Measurements from ENCODE around the gene HOXD9. TPM values are rescaled to one million over a fixed set of nuclear protein-coding genes. Genes with fewer than 3 reads are reported as not detected.

HOXD9 gene
- total RNA-seq, 1 experiment from 2014 or later: not detected

DNA sequence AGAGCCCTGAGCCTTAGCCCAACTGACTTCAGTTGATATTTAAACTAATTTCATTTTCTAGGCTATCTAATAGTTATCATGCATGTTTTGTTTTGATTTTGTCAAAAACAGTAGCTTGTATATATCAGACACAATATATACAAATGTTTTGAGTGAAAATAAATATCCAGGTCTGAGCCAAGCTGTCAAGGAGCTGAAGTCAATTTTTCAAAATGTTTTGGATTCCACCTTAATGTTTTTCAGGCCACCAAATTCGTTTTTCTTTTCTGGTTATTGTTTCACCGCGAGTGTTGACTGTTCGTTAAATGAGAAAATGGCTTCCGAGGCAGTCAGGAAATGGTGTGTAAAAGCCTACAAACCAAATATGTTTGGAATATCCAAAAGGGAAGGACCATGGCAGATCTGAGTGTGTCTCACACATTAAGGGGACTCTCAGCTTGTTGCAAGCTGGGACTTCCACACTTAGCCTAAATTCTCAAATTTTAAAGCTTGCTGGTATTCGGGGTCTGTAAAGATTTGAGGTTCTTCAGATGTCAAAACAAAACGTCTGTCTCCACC is 20.1 kb upstream of the HOXD9 start:
- CTCF ChIA-PET: no interaction called here
- no peak for DNase-seq (ENCODE audit: low spot score)
- H3K27ac Mint-ChIP-seq: no peak overlapping the region

DNA sequence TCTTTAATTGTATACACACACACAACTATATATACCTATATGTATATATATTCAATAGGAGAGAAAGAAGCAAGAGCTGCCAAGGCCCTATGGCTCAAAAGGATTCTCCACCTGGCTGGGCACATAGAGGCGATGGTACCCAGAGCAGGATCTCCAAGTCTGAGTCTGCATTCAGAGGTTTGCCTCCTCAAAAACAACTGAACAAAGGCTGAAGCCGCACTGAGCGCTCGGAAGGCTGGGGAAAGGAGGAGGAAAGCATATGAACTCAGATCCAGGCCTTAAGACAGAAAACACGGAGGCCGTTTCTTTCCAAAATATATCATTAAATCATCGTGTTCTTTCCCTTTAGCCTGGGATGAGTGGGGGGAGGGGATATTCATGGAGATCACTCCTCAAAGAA is 19.3 kb upstream of the HOXD9 start:
- peaks cover 50% of the 10 kb centered on the region for H3K4me1 Mint-ChIP-seq
- ChIA-PET CTCF (no interaction called here), POLR2A (no interaction called here)

More for the DNA sequence above, 20.1 kb upstream of the HOXD9 start:
- no peak for ATAC-seq
- no peak for TF ChIP-seq KAT7 (CRISPR knock-in tag; IDR thresholded peaks at IDR 0.05; ENCODE audit: borderline replicate concordance)
- TF ChIP-seq, protein P1, sequence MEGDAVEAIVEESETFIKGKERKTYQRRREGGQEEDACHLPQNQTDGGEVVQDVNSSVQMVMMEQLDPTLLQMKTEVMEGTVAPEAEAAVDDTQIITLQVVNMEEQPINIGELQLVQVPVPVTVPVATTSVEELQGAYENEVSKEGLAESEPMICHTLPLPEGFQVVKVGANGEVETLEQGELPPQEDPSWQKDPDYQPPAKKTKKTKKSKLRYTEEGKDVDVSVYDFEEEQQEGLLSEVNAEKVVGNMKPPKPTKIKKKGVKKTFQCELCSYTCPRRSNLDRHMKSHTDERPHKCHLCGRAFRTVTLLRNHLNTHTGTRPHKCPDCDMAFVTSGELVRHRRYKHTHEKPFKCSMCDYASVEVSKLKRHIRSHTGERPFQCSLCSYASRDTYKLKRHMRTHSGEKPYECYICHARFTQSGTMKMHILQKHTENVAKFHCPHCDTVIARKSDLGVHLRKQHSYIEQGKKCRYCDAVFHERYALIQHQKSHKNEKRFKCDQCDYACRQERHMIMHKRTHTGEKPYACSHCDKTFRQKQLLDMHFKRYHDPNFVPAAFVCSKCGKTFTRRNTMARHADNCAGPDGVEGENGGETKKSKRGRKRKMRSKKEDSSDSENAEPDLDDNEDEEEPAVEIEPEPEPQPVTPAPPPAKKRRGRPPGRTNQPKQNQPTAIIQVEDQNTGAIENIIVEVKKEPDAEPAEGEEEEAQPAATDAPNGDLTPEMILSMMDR (IDR thresholded peaks at IDR 0.05): no peak
- POLR2A ChIA-PET: no interaction called here
- Mint-ChIP-seq H3K4me3 (no peak overlapping the region), H3K27me3 (ENCODE audit: low read depth) (peaks cover 100% of the 10 kb centered on the region), H3K36me3 (no peaks in the 10 kb centered on the region), H3K9me3 (no peaks in the 10 kb centered on the region), H3K4me1 (peaks cover 56% of the 10 kb centered on the region)

More for the DNA sequence above, 19.3 kb upstream of the HOXD9 start:
- Mint-ChIP-seq H3K4me3 (no peak overlapping the region), H3K36me3 (no peaks in the 10 kb centered on the region), H3K9me3 (no peaks in the 10 kb centered on the region), H3K27ac (no peak overlapping the region), H3K27me3 (ENCODE audit: low read depth) (peaks cover 98% of the 10 kb centered on the region)
- TF ChIP-seq, protein P2, sequence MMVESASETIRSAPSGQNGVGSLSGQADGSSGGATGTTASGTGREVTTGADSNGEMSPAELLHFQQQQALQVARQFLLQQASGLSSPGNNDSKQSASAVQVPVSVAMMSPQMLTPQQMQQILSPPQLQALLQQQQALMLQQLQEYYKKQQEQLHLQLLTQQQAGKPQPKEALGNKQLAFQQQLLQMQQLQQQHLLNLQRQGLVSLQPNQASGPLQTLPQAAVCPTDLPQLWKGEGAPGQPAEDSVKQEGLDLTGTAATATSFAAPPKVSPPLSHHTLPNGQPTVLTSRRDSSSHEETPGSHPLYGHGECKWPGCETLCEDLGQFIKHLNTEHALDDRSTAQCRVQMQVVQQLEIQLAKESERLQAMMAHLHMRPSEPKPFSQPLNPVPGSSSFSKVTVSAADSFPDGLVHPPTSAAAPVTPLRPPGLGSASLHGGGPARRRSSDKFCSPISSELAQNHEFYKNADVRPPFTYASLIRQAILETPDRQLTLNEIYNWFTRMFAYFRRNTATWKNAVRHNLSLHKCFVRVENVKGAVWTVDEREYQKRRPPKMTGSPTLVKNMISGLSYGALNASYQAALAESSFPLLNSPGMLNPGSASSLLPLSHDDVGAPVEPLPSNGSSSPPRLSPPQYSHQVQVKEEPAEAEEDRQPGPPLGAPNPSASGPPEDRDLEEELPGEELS (CRISPR knock-in tag; IDR thresholded peaks at IDR 0.05): no peak
- TF ChIP-seq, protein P3, sequence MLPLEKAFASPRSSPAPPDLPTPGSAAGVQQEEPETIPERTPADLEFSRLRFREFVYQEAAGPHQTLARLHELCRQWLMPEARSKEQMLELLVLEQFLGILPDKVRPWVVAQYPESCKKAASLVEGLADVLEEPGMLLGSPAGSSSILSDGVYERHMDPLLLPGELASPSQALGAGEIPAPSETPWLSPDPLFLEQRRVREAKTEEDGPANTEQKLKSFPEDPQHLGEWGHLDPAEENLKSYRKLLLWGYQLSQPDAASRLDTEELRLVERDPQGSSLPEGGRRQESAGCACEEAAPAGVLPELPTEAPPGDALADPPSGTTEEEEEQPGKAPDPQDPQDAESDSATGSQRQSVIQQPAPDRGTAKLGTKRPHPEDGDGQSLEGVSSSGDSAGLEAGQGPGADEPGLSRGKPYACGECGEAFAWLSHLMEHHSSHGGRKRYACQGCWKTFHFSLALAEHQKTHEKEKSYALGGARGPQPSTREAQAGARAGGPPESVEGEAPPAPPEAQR (CRISPR knock-in tag; IDR thresholded peaks at IDR 0.05): no peak
- no peak for TF ChIP-seq TP53 (CRISPR knock-in tag; IDR thresholded peaks at IDR 0.05)
- TF ChIP-seq RORB (CRISPR knock-in tag; IDR thresholded peaks at IDR 0.05): no peak
- no peak for TF ChIP-seq ZNF263 (CRISPR knock-in tag; IDR thresholded peaks at IDR 0.05; ENCODE audit: low read depth)
- TF ChIP-seq, protein P4, sequence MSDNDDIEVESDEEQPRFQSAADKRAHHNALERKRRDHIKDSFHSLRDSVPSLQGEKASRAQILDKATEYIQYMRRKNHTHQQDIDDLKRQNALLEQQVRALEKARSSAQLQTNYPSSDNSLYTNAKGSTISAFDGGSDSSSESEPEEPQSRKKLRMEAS (CRISPR knock-in tag; IDR thresholded peaks at IDR 0.05): no peak
- TF ChIP-seq ETV6 (CRISPR knock-in tag; IDR thresholded peaks at IDR 0.05): no peak
- no peak for TF ChIP-seq TEAD4 (CRISPR knock-in tag; IDR thresholded peaks at IDR 0.05)
- TF ChIP-seq, protein P5, sequence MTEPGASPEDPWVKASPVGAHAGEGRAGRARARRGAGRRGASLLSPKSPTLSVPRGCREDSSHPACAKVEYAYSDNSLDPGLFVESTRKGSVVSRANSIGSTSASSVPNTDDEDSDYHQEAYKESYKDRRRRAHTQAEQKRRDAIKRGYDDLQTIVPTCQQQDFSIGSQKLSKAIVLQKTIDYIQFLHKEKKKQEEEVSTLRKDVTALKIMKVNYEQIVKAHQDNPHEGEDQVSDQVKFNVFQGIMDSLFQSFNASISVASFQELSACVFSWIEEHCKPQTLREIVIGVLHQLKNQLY (CRISPR knock-in tag; IDR thresholded peaks at IDR 0.05): no peak
- TF ChIP-seq ZNF416 (CRISPR knock-in tag; IDR thresholded peaks at IDR 0.05): no peak
- no peak for TF ChIP-seq ZNF317 (CRISPR knock-in tag; IDR thresholded peaks at IDR 0.05; ENCODE audit: borderline replicate concordance, low read depth)
- TF ChIP-seq, protein P6, sequence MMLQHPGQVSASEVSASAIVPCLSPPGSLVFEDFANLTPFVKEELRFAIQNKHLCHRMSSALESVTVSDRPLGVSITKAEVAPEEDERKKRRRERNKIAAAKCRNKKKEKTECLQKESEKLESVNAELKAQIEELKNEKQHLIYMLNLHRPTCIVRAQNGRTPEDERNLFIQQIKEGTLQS (CRISPR knock-in tag; conservative IDR thresholded peaks at IDR 0.05): no peak
- TF ChIP-seq, protein P7, sequence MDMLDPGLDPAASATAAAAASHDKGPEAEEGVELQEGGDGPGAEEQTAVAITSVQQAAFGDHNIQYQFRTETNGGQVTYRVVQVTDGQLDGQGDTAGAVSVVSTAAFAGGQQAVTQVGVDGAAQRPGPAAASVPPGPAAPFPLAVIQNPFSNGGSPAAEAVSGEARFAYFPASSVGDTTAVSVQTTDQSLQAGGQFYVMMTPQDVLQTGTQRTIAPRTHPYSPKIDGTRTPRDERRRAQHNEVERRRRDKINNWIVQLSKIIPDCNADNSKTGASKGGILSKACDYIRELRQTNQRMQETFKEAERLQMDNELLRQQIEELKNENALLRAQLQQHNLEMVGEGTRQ (CRISPR knock-in tag; IDR thresholded peaks at IDR 0.05): no peak
- TF ChIP-seq ZNF423 (CRISPR knock-in tag; IDR thresholded peaks at IDR 0.05): no peak
- TF ChIP-seq GRHL2 (CRISPR knock-in tag; IDR thresholded peaks at IDR 0.05; ENCODE audit: insufficient replicate concordance, severe bottlenecking): no peak
- TF ChIP-seq EMX1 (CRISPR knock-in tag; IDR thresholded peaks at IDR 0.05): no peak
- no peak for TF ChIP-seq GTF2I (CRISPR knock-in tag; conservative IDR thresholded peaks at IDR 0.05)
- TF ChIP-seq, protein P8, sequence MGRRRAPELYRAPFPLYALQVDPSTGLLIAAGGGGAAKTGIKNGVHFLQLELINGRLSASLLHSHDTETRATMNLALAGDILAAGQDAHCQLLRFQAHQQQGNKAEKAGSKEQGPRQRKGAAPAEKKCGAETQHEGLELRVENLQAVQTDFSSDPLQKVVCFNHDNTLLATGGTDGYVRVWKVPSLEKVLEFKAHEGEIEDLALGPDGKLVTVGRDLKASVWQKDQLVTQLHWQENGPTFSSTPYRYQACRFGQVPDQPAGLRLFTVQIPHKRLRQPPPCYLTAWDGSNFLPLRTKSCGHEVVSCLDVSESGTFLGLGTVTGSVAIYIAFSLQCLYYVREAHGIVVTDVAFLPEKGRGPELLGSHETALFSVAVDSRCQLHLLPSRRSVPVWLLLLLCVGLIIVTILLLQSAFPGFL (CRISPR knock-in tag; IDR thresholded peaks at IDR 0.05; ENCODE audit: borderline replicate concordance): no peak
- no peak for TF ChIP-seq CREB1 (CRISPR knock-in tag; IDR thresholded peaks at IDR 0.05)
- TF ChIP-seq ZNF671 (CRISPR knock-in tag; IDR thresholded peaks at IDR 0.05): no peak
- no peak for ATAC-seq
- DNase-seq (ENCODE audit: low spot score): no peak

Measured in WTC11 (cell line).